NCI-H2196 treated with DMSO at 0.1 percent for 48 hours (cell line): ENCODE data around the gene HOXA6.
A peak's percentile ranks its signal among the peaks of the same experiment; 100 is the strongest.

Source experiments
- DNase-seq: peaks from one replicate; lab custom pipeline; 2025; ENCODE audit not compliant: unreplicated experiment; lab: John Stamatoyannopoulos, UW

Gene HOXA6

DNA sequence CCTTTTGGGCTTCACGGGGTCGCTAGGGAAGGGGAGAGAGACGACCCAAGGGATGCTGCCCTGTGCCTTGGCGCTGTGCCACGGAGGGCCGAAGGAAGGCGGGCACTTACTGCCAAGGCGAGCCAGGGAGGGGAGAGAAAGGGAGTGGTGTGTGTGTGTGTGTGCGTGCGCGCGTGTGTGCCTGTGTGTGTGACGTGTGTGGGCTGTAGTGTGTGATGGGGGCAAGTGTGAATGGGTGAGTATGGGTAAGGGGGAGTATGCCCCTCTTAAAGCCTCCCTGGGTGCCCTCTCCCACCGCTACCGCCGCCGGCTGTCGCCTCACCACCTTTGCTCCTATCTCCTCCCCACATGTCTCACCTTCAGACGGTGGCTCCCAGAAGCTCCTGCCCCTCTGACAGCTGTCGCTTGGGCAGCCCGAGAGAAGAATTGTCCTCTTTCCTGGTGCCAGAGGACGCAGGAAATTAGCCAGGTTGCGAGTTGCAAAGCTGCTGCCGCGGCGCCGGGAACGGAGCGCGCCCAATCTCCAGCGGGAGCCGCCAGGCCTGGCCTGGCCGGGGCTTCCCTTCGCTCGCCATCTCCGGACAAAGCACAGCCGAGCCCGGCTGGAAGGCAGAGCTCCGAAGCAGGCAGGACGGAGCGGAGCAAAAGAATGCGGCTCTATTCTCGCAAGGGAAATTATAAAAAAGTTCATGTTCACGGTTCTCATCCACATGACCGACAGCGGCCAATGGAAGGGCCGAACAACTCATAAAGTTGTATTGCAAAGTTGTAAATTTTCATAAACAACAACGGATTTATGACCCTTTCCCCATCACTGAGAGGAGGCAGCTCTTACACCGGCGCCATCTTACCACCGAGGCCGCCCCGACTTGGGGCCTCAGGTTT is 4.6 kb upstream of the HOXA6 start, which contains the start of gene HOXA3:
Gene HOXA3, minus strand, starts transcription at position 653 of the 885 bp plus-strand sequence. CDS start 41,943 bp downstream, outside the sequence.
- no peak for DNase-seq

DNA sequence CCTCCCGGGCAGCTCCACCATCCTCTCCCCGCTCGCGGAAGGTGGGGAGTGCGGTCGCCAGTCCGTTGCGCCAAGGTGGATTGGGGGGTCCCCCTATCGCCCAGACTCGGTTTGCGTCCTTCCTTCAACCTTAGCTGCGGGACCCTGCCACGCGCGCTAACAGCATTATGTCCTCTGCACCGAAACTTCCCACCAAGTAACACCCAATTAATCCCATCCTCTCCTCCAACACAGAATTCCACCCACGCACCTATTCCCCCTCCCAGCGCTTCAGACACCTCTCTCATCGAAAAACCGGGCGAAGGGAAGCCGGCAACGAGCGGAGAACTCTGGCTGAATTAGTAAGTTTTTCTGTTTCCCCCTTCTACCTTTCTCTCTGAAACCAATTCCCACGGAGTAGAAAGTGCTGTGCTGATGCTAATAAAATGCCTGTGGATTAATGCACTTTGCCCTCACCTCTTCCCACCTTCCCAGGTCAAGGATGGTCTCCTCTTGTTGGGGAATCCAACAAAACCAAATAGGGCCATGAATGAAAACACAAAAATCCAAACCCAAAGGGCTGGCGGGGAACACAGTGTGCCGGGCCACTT is 3.9 kb upstream of the HOXA6 start:
- no peak for DNase-seq

DNA sequence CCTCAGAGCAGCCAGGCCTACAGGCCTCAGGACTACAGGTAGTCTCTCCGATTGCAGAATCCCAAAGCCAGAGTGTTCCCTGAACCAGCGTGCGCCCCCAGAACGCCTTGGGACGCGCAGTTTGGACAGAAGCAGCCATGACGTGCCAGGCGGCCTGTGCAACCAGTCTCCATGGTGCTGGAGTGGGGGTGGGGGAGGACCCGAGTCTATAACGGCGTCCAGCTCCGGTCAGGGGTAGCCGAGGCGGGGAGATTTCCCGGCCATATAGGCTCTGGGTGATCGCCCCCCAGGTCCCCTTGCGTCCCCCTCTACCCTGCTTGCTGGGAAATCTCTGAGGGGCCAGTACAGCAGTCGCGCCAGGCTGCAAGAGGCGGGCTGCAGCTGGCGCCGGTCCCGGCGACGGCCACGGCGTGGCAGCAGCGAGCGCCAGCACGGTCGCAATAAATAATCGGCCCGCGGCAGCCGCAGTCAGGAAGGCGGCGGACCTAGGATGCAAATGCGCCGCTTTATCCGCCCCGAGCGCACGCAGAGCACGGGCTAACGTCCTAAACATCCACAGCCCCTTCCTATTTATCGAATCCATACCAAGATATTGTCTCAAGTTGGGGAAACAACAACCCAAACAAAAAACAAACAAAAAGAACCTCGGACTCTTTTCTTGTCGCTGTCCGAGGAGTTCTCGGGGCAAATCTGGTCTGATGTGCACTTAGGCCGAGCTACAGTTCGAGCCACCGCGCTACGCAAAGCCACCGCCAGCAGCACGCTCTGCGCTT is 3.2 kb upstream of the HOXA6 start:
- DNase-seq = peak; percentile 62

DNA sequence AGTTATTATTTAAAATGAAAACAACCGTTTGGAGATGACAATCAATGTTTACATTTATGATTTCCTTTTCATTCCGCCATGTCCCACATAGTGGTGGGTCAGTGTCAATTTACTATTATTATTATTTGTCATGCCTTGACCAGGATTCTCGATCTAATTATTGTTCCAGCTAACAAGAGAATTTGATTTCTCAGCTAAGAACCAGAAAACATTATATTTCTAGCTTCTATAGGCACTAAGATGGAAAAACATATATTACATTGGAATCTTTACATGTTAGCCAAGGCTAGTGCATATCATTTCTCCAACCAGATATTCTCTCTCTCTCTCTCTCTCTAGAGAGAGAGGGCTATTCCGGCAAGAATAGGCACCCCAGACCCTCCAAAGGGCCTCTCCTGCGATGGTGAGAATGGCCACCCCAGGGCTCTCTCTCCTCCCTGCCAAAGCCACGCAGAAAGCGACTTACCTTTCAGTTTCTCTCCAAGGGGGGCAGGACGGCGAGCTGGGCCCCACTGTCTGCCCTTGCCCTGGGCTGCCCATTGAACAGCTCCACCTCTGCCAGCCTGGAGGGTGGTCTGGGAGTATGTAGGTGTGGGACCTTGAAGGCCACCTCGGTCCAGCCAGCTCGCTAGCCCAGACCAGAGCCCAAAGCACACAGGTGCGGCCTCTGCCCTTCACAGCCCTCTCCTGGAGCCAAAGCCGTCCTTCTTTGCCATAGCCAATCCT is 2.4 kb upstream of the HOXA6 start:
- DNase-seq = peak; percentile 43

GRCh38 chr7:27148756-27149641 is 1.4 kb upstream of the HOXA6 start:
- no peak for DNase-seq

DNA sequence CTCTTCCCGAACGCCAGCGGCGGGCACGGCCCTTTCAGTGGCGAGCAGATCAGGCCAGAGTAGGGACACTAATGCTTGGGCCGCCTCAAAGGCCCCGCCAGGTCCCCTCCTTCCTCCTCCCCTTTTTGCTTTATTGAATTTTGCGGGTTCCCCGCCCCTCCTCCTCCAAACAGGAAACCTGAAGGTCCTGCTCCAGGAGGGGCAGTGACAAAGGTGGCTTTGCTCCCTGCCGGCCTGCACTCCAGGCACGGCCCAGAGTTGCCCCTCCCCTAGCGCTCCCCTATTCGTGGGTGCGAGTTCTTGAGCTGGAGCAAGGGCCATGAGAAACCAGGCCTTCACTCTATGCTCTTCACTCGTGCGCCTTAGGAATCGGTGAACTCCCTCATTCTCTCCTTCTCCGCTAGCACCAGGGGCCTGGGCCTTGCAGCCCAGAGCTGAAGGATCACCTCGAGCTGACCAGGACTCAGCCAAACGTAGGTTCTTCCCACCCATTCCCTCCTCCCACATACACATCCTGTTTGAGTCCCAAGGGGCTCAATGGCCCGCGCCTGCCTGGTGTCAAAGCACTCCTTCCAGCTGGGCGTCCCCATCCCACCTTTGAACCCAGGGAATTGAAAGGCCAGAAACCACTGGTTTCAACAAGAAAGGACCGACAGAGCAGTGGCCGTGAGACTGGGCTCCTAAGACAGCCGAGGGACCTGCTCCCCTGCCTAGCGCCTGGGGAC is 619 bp upstream of the HOXA6 start:
- DNase-seq = no peak

DNA sequence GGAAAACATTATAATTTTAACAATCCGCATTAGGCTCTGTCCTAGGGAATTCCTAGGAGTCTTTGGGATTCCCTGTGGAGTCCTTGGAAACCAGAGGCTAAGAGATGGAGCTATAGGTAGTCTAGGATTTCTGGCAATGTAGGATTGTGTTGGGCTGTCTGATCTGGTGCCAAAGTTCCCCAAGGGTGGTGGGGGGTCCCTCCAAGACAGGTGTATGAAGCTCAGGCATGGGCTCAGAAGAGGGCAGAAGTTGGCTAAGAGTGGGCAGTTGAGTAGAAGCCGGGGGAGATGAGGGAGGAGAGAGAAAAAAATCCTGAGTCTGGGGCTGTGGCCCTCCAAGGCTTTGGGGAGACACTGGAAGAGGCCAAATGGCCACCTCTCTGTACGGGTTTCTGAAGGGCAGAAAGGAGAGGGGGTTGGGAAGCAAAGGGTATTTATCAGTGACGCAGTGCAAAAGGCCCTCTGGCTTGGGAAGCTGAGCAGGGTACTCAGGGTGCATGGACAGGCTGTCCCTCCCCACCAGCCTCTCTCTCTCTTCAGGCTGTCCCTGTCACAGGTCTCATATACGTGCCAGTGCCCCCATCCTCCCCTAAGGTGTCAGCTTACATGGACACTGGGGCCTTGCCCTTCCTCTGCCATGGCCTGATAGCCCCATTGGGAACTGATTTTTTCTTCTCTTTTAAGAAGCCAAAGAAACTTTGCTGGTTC is 929 bp downstream of the HOXA6 start:
- DNase-seq = no peak

- no peak for DNase-seq
Measured at GRCh38 chr7:27145914-27146412, 1.6 kb downstream of the HOXA6 start.

GRCh38 chr7:27145165-27145913 is 2.2 kb downstream of the HOXA6 start:
- DNase-seq = no peak

GRCh38 chr7:27144781-27145164 is 2.8 kb downstream of the HOXA6 start:
- no peak for DNase-seq

GRCh38 chr7:27143950-27144780 is 3.4 kb downstream of the HOXA6 start:
- no peak for DNase-seq

- DNase-seq = peak; percentile 85
Measured at GRCh38 chr7:27143023-27143949, 4.3 kb downstream of the HOXA6 start, which contains the start of gene HOXA5. Gene HOXA5 (minus strand): TSS chr7:27143681. CDS start chr7:27143607, 74 bp downstream.

DNA sequence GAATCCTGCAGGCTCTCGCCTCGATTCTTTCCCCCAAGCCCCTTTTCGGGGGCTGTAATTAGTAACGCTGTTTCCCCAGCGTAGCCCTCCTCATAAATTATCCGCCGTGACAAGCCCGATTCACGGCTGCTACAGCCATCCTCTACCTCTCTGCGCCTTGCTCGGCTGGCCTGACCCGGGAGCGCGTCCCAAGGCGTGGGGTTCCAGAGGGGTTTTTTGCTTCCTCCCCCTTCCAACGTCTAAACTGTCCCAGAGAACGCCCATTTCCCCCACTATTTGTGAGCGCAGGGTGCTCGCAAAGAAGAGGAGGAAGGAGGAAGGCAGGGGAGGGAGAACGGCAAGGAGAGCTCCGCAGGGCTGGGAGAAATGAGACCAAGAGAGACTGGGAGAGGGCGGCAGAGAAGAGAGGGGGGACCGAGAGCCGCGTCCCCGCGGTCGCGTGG is 5.0 kb downstream of the HOXA6 start:
- DNase-seq = no peak

DNA sequence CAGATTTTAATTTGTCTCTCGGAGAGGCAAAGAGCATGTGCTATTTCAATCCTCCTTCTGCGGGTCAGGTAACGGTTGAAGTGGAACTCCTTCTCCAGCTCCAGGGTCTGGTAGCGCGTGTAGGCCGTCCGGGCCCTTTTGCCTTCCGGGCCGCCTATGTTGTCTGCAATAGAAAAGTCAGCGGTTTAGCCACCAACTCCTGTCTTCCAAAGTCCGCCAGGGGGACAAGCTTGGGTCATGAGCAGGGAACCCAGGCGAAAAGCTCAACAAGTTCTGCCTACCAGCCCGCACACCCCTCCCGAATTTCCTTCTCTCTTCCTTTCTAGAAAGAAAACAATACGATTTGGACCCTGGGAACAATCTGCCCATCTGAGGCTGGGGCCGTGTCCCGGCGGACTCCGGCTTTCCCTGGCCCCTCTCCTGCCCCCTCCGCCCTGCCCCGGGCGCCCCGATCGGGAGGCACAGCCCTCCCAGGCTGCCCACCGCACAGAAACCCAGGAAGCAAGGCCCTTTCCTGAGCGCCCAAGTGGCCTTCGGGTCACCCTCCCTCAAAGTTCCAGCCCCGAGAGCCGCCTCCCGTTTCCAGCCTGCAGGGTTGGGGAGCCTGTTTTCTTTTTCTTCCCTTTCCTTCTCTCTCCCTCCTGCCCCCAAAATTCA is 5.5 kb downstream of the HOXA6 start:
- DNase-seq = no peak
